ENCODE results near the gene DENND4B. TPM values are rescaled to one million over a fixed set of nuclear protein-coding genes. Genes with fewer than 3 reads are reported as not detected.

Gene DENND4B
- total and polyA plus RNA-seq, 9 of the 15 experiments (the other 6 are each of a cell fraction or from before 2014, with no cell fraction given) = 9.5 to 80.5 (median 23.1) TPM

DNA sequence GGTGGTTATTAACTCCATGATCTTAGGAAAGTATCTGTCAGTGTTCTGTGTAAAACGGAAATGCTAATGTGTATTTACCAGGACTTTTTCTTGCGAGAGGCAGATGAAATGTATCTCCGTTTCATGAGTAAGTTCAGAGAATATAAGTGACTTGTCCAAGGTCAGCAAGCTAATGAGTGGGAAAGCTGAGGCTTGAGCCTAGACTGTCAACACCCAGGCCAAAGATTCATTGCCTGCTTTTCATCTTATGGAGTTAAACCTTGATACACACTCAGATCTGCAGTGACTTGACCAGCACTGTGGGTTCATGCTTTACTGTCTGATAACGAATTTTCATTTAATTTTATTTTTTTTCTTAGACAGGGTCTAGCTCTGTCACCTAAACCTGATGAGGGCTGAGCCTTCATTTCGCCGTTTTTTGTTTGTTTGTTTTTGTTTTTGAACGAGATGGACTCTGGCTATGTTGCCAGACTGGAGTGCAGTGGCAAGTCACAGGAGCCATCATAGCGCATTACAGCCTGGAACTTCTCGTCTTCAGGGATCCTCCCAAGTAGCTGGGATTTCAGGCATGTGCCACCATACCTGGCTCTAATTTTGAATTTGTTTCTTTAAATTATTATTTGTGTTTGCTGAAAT, 31.9 kb upstream of the DENND4B start (continued):
- TF ChIP-seq SIX5 (IDR thresholded peaks at IDR 0.05; ENCODE audit: borderline replicate concordance in 1 of 2, insufficient read depth in 1 of 2, low read depth in 1 of 2, low read length in 2 of 2) (no peak), KLF6 (CRISPR knock-in tag; IDR thresholded peaks at IDR 0.05; ENCODE audit: borderline replicate concordance) (no peak), SNIP1 (IDR thresholded peaks at IDR 0.05; ENCODE audit: low read depth) (no peak), ZNF23 (CRISPR knock-in tag; IDR thresholded peaks at IDR 0.05) (no peak), ZNF830 (CRISPR knock-in tag; IDR thresholded peaks at IDR 0.05) (no peak), CBX1 (IDR thresholded peaks at IDR 0.05; ENCODE audit: low read depth) (no peak), MCM2 (IDR thresholded peaks at IDR 0.05; ENCODE audit: low read depth) (no peak), BRCA1 (IDR thresholded peaks at IDR 0.05) (no peak), BRCA1 (CRISPR knock-in tag; IDR thresholded peaks at IDR 0.05) (no peak), ZNF766 (CRISPR knock-in tag; conservative IDR thresholded peaks at IDR 0.05) (no peak), SMAD2 (IDR thresholded peaks at IDR 0.05; ENCODE audit: low read depth, low read length) (no peak), ATF2 (CRISPR knock-in tag; IDR thresholded peaks at IDR 0.05) (no peak), DDX20 (tag; IDR thresholded peaks at IDR 0.05; ENCODE audit: low read depth) (no peak), SUPT5H (IDR thresholded peaks at IDR 0.05) (no peak), ZNF395 (CRISPR knock-in tag; IDR thresholded peaks at IDR 0.05) (no peak), ZNF121 (CRISPR knock-in tag; conservative IDR thresholded peaks at IDR 0.05) (no peak), SMARCB1 (IDR thresholded peaks at IDR 0.05; ENCODE audit: insufficient read length, low read depth) (no peak), NONO (IDR thresholded peaks at IDR 0.05; ENCODE audit: low read depth in 2 of 2, low read length in 1 of 2) (no peak), HDAC6 (IDR thresholded peaks at IDR 0.05; ENCODE audit: low read depth, low read length) (no peak), BRD4 (IDR thresholded peaks at IDR 0.05) (no peak)
- TF ChIP-seq, protein P1, sequence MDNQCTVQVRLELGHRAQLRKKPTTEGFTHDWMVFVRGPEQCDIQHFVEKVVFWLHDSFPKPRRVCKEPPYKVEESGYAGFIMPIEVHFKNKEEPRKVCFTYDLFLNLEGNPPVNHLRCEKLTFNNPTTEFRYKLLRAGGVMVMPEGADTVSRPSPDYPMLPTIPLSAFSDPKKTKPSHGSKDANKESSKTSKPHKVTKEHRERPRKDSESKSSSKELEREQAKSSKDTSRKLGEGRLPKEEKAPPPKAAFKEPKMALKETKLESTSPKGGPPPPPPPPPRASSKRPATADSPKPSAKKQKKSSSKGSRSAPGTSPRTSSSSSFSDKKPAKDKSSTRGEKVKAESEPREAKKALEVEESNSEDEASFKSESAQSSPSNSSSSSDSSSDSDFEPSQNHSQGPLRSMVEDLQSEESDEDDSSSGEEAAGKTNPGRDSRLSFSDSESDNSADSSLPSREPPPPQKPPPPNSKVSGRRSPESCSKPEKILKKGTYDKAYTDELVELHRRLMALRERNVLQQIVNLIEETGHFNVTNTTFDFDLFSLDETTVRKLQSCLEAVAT (IDR thresholded peaks at IDR 0.05) = peak; percentile 20 to 34; a peak in 1 of 4 replicates
- TF ChIP-seq, protein P2, sequence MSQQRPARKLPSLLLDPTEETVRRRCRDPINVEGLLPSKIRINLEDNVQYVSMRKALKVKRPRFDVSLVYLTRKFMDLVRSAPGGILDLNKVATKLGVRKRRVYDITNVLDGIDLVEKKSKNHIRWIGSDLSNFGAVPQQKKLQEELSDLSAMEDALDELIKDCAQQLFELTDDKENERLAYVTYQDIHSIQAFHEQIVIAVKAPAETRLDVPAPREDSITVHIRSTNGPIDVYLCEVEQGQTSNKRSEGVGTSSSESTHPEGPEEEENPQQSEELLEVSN (IDR thresholded peaks at IDR 0.05; ENCODE audit: borderline replicate concordance in 1 of 2, extremely low read depth in 1 of 2, insufficient read depth in 1 of 2, insufficient read length in 1 of 2, low read depth in 1 of 2, low read length in 1 of 2, poor library complexity in 1 of 2, severe bottlenecking in 1 of 2) = no peak

Data from K562 (cell line).